WTC11 (cell line): ENCODE measurements around the gene TRIM3. TPM values are rescaled to one million over a fixed set of nuclear protein-coding genes. Genes with fewer than 3 reads are reported as not detected.

Source experiments
- ATAC-seq: fragments of 200-7000 bp; cut with Tn5 transposase; 2 replicates; pipeline ENCODE4 v1.10.0; 2021; ENCODE audit warnings: mild to moderate bottlenecking, moderate library complexity
- CTCF ChIA-PET: fragments of 300-600 bp; sonication (Branson Sonifier 250); formaldehyde crosslinking; loops from one replicate; lab custom pipeline; 2021; ENCODE audit warnings: antibody characterized with exemption; lab: Charles Lee
- POLR2A ChIA-PET: fragments of 350-600 bp; sonication (Branson Sonifier 250); formaldehyde crosslinking; loops from one replicate; lab custom pipeline; 2021; ENCODE audit warnings: antibody characterized with exemption; lab: Charles Lee
- DNase-seq: peaks from one replicate; pipeline ENCODE4 v3.0.0; 2021; ENCODE audit warnings: low spot score
- H3K27ac Mint-ChIP-seq: 2 replicates; pipeline ENCODE4 v1.8.0; 2021; ENCODE audit warnings: mixed read lengths
- H3K27me3 Mint-ChIP-seq: 2 replicates; pipeline ENCODE4 v1.8.0; 2021; ENCODE audit warnings: low read depth, mild to moderate bottlenecking, moderate library complexity, mixed read lengths
- H3K36me3 Mint-ChIP-seq: 2 replicates; pipeline ENCODE4 v1.8.0; 2021; ENCODE audit warnings: mixed read lengths
- H3K4me1 Mint-ChIP-seq: 2 replicates; pipeline ENCODE4 v1.8.0; 2022; ENCODE audit warnings: mixed read lengths
- H3K4me3 Mint-ChIP-seq: 2 replicates; pipeline ENCODE4 v1.8.0; 2021; ENCODE audit warnings: mild to moderate bottlenecking, moderate library complexity, mixed read lengths
- H3K9me3 Mint-ChIP-seq: 2 replicates; pipeline ENCODE4 v1.8.0; 2021; ENCODE audit warnings: mixed read lengths
- AFF4 ChIP-seq: sonication (generic); formaldehyde crosslinking; IDR thresholded peaks from 2 replicates; pipeline ENCODE4 v1.8.1; 2023; ENCODE audit warnings: mild to moderate bottlenecking, missing genetic modification reagents, borderline replicate concordance
- AR ChIP-seq: fragments of 250-450 bp; sonication (Bioruptor Pico); IDR thresholded peaks from 2 replicates; pipeline ENCODE4 v1.9.0; 2021; ENCODE audit warnings: mild to moderate bottlenecking
- CREB1 ChIP-seq: sonication (generic); formaldehyde crosslinking; IDR thresholded peaks from 2 replicates; pipeline ENCODE4 v1.8.0; 2023; ENCODE audit warnings: mild to moderate bottlenecking, missing genetic modification reagents
- E2F4 ChIP-seq: sonication (generic); formaldehyde crosslinking; IDR thresholded peaks from 2 replicates; pipeline ENCODE4 v1.8.1; 2022; ENCODE audit warnings: low read depth, mild to moderate bottlenecking, moderate library complexity, missing genetic modification reagents, borderline replicate concordance
- IRF1 ChIP-seq: sonication (generic); formaldehyde crosslinking; IDR thresholded peaks from 2 replicates; pipeline ENCODE4 v1.8.0; 2023; ENCODE audit warnings: missing genetic modification reagents
- JAZF1 ChIP-seq: fragments of 250-450 bp; sonication (Bioruptor Pico); IDR thresholded peaks from 2 replicates; pipeline ENCODE4 v1.9.0; 2021; ENCODE audit warnings: moderate library complexity, mild to moderate bottlenecking, inconsistent platforms
- NR3C1 ChIP-seq: sonication (generic); formaldehyde crosslinking; conservative IDR thresholded peaks from 2 replicates; pipeline ENCODE4 v1.8.1; 2023; ENCODE audit warnings: low read depth, mild to moderate bottlenecking, missing genetic modification reagents
- SMAD4 ChIP-seq: sonication (generic); formaldehyde crosslinking; IDR thresholded peaks from 2 replicates; pipeline ENCODE4 v1.8.0; 2022; ENCODE audit warnings: mild to moderate bottlenecking, missing genetic modification reagents
- SOX15 ChIP-seq: fragments of 250-450 bp; sonication (Bioruptor Pico); IDR thresholded peaks from 2 replicates; pipeline ENCODE4 v1.9.0; 2021; ENCODE audit warnings: mild to moderate bottlenecking
- SP1 ChIP-seq: sonication (generic); formaldehyde crosslinking; conservative IDR thresholded peaks from 2 replicates; pipeline ENCODE4 v1.8.1; 2022; ENCODE audit warnings: missing genetic modification reagents
- ZNF232 ChIP-seq: sonication (generic); formaldehyde crosslinking; IDR thresholded peaks from 2 replicates; pipeline ENCODE4 v1.8.0; 2022; ENCODE audit warnings: mild to moderate bottlenecking, missing genetic modification reagents
- ZNF317 ChIP-seq: sonication (generic); formaldehyde crosslinking; IDR thresholded peaks from 2 replicates; pipeline ENCODE4 v1.8.1; 2023; ENCODE audit warnings: low read depth, mild to moderate bottlenecking, moderate library complexity, missing genetic modification reagents, borderline replicate concordance
- ZNF396 ChIP-seq: fragments of 250-450 bp; sonication (Bioruptor Pico); IDR thresholded peaks from 2 replicates; pipeline ENCODE4 v1.8.0; 2021; ENCODE audit warnings: mild to moderate bottlenecking, moderate library complexity, borderline replicate concordance
- ZNF416 ChIP-seq: fragments of 250-450 bp; sonication (Bioruptor Pico); IDR thresholded peaks from 2 replicates; pipeline ENCODE4 v1.9.0; 2021; ENCODE audit warnings: mild to moderate bottlenecking, inconsistent platforms
- ZNF425 ChIP-seq: fragments of 250-450 bp; sonication (Bioruptor Pico); conservative IDR thresholded peaks from 2 replicates; pipeline ENCODE4 v1.9.0; 2021; ENCODE audit warnings: mild to moderate bottlenecking
- total RNA-seq: library from RNA; stranded (reverse); gene quantifications from 3 replicates; pipeline ENCODE4 v1.2.3, GENCODE V29; 2021
- TF ChIP-seq, protein P1 (sequence below): fragments of 200-600 bp; IDR thresholded peaks from 2 replicates; pipeline ENCODE4 v1.8.0; 2022; ENCODE audit warnings: antibody characterized with exemption
- TF ChIP-seq, protein P2 (sequence below): sonication (generic); formaldehyde crosslinking; IDR thresholded peaks from 2 replicates; pipeline ENCODE4 v1.8.1; 2022; ENCODE audit warnings: mild to moderate bottlenecking, moderate library complexity, missing genetic modification reagents

Gene TRIM3
- total RNA-seq, 1 experiment from 2014 or later: 21.3 TPM

DNA sequence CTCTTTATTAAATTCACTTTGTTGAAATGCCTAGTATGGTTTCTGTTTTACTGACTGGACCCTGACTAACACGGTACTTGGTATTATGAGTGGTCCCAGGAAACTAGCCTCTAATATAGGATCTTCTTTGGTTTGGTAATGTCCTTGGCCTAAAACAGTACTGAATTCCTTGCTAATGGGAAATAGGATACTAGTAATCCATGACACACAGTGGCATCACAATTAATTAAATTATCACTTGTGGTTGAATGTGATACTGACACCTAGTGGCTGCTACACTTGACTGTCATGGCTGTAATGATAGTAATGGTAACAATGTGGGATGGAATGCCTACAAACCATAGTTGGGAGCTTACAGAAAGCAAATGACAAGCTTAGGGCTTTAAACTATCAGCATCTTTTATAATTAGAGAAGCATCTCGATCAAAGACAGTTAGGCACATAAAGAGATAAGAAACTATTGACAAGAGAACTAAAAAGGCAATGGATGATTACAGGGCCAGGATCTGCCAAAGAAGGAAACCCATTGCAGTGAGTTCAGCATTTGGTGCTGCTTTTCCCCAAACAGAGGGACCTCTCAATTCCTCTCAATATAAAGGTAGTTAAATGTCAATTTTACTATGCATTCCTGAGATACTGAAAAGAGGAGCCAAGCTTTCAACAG, 32.0 kb upstream of the TRIM3 start:
- no peak overlapping the region for H3K4me3 Mint-ChIP-seq
- TF ChIP-seq, protein P1, sequence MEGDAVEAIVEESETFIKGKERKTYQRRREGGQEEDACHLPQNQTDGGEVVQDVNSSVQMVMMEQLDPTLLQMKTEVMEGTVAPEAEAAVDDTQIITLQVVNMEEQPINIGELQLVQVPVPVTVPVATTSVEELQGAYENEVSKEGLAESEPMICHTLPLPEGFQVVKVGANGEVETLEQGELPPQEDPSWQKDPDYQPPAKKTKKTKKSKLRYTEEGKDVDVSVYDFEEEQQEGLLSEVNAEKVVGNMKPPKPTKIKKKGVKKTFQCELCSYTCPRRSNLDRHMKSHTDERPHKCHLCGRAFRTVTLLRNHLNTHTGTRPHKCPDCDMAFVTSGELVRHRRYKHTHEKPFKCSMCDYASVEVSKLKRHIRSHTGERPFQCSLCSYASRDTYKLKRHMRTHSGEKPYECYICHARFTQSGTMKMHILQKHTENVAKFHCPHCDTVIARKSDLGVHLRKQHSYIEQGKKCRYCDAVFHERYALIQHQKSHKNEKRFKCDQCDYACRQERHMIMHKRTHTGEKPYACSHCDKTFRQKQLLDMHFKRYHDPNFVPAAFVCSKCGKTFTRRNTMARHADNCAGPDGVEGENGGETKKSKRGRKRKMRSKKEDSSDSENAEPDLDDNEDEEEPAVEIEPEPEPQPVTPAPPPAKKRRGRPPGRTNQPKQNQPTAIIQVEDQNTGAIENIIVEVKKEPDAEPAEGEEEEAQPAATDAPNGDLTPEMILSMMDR: peak; percentile 53; the same call in 1 of the 2 replicates
- no peak for TF ChIP-seq IRF1 (CRISPR knock-in tag)
- no peaks in the 10 kb centered on the region for H3K27me3 Mint-ChIP-seq
- DNase-seq: no peak
- H3K9me3 Mint-ChIP-seq: no peaks in the 10 kb centered on the region
- ATAC-seq: peak; percentile 89
- peaks cover 3% of the 10 kb centered on the region; the same call in 1 of the 2 replicates for H3K36me3 Mint-ChIP-seq
- H3K4me1 Mint-ChIP-seq: no peaks in the 10 kb centered on the region
- ChIA-PET CTCF (interaction anchor here (0.6 to 2.6 kb wide), 26 partner anchors 8 to 411 kb away, joined by 3 to 60 read pairs (median 5); partner anchors contain the start of genes APBB1, ARFIP2, DNHD1 and HPX), POLR2A (no interaction called here)
- H3K27ac Mint-ChIP-seq: peak overlapping the region; percentile 8; the same call in 1 of the 2 replicates

DNA sequence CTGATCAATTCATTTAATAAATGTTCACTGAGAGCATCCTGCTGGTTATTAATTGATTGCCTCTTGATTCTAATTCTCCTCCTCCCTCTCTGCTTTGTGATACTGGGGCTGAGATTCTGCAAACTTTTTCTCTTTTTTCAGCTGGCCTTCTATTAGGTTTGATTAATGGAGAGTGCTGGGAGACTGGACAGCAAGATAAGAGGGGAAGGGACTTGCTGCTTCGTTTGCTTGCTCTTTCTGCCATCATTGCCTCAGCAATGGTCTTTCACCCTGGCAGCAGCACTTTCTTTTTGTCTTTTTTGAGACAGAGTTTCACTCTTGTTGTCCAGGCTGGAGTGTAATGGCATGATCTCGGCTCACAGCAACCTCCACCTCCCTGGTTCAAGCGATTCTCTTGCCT, 30.4 kb upstream of the TRIM3 start:
- Mint-ChIP-seq H3K27me3 (no peaks in the 10 kb centered on the region), H3K4me1 (no peaks in the 10 kb centered on the region), H3K9me3 (no peaks in the 10 kb centered on the region), H3K4me3 (no peak overlapping the region), H3K27ac (no peak overlapping the region)
- CTCF ChIA-PET: interaction anchor here (1.3 to 2.6 kb wide), 5 partner anchors 52 to 141 kb away, joined by 4 to 60 read pairs (median 10); no protein-coding TSS in a partner anchor
- no peak for ATAC-seq
- TF ChIP-seq SMAD4 (CRISPR knock-in tag) (no peak), E2F4 (CRISPR knock-in tag) (no peak), AFF4 (CRISPR knock-in tag) (no peak), ZNF317 (CRISPR knock-in tag) (no peak), ZNF232 (CRISPR knock-in tag) (no peak), JAZF1 (CRISPR knock-in tag) (no peak), NR3C1 (CRISPR knock-in tag) (no peak), SOX15 (CRISPR knock-in tag) (no peak), SP1 (CRISPR knock-in tag) (no peak), AR (CRISPR knock-in tag) (no peak), ZNF396 (CRISPR knock-in tag) (no peak), CREB1 (CRISPR knock-in tag) (no peak), ZNF425 (no peak), ZNF416 (CRISPR knock-in tag) (no peak)
- TF ChIP-seq, protein P2, sequence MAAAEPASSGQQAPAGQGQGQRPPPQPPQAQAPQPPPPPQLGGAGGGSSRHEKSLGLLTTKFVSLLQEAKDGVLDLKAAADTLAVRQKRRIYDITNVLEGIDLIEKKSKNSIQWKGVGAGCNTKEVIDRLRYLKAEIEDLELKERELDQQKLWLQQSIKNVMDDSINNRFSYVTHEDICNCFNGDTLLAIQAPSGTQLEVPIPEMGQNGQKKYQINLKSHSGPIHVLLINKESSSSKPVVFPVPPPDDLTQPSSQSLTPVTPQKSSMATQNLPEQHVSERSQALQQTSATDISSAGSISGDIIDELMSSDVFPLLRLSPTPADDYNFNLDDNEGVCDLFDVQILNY: no peak
- TF ChIP-seq, all 79 proteins: peak for 0
- no peaks in the 10 kb centered on the region for H3K36me3 Mint-ChIP-seq
- POLR2A ChIA-PET: interaction anchor here (0.5 kb wide), 1 partner anchor 7 kb away, joined by 4 read pairs; the partner anchor contains the start of gene DNHD1
- DNase-seq: no peak
